Measurements from ENCODE around the gene SKAP1. TPM values are rescaled to one million over a fixed set of nuclear protein-coding genes. Genes with fewer than 3 reads are reported as not detected.

Gene SKAP1
- total RNA-seq, 1 donor from 2014 or later = not detected

GRCh38 chr17:48335146-48335784 lies 94.7 kb downstream of the SKAP1 start:
- no peak overlapping the region for H3K27ac ChIP-seq
- Mint-ChIP-seq H3K9me3 (no peaks in the 10 kb centered on the region), H3K4me1 (no peaks in the 10 kb centered on the region), H3K4me3 (no peak overlapping the region), H3K27ac (no peak overlapping the region), H3K36me3 (no peaks in the 10 kb centered on the region), H3K27me3 (ENCODE audit: insufficient read depth, low read depth) (peaks cover 14% of the 10 kb centered on the region)
- H3K4me1 ChIP-seq = no peaks in the 10 kb centered on the region
- H3K9me3 ChIP-seq (ENCODE audit: low read depth) = no peaks in the 10 kb centered on the region
- H3F3A ChIP-seq (ENCODE audit: low read depth) = no peaks in the 10 kb centered on the region
- H3K4me3 ChIP-seq = no peak overlapping the region
- H3K4me2 ChIP-seq = no peak overlapping the region
- no peaks in the 10 kb centered on the region for H4K20me1 ChIP-seq (ENCODE audit: low read depth)
- no peak for DNase-seq (ENCODE audit: low spot score)
- H3K9ac ChIP-seq = no peak overlapping the region
- H3K79me2 ChIP-seq (ENCODE audit: low read depth) = no peaks in the 10 kb centered on the region
- no peaks in the 10 kb centered on the region for H3K36me3 ChIP-seq
- peaks cover 100% of the 10 kb centered on the region for H3K27me3 ChIP-seq
- TF ChIP-seq EZH2 (IDR thresholded peaks at IDR 0.05) (no peak), EZH2phosphoT487 (IDR thresholded peaks at IDR 0.05) (no peak), CTCF (IDR thresholded peaks at IDR 0.05) (no peak)
- H2AFZ ChIP-seq (replicated peaks) = no peak overlapping the region

- Mint-ChIP-seq H3K4me1 (no peaks in the 10 kb centered on the region), H3K36me3 (no peaks in the 10 kb centered on the region), H3K4me3 (no peak overlapping the region), H3K27me3 (ENCODE audit: insufficient read depth, low read depth) (peaks cover 5% of the 10 kb centered on the region), H3K27ac (no peak overlapping the region), H3K9me3 (no peaks in the 10 kb centered on the region)
- no peak for DNase-seq (ENCODE audit: low spot score)
- Histone ChIP-seq H3K27ac (no peak overlapping the region), H3F3A (ENCODE audit: low read depth) (no peaks in the 10 kb centered on the region), H2AFZ (replicated peaks) (no peak overlapping the region), H3K4me3 (no peak overlapping the region), H3K36me3 (no peaks in the 10 kb centered on the region), H3K4me2 (no peak overlapping the region), H3K4me1 (no peaks in the 10 kb centered on the region), H3K79me2 (ENCODE audit: low read depth) (no peaks in the 10 kb centered on the region), H3K27me3 (peaks cover 99% of the 10 kb centered on the region), H4K20me1 (ENCODE audit: low read depth) (no peaks in the 10 kb centered on the region), H3K9ac (no peak overlapping the region), H3K9me3 (ENCODE audit: low read depth) (no peaks in the 10 kb centered on the region)
- TF ChIP-seq EZH2 (IDR thresholded peaks at IDR 0.05) (no peak), EZH2phosphoT487 (IDR thresholded peaks at IDR 0.05) (no peak), CTCF (IDR thresholded peaks at IDR 0.05) (no peak)
Observed at GRCh38 chr17:48333034-48333530, 96.9 kb downstream of the SKAP1 start.

- Mint-ChIP-seq H3K36me3 (no peaks in the 10 kb centered on the region), H3K27ac (no peak overlapping the region), H3K4me1 (no peaks in the 10 kb centered on the region), H3K4me3 (no peak overlapping the region), H3K27me3 (ENCODE audit: insufficient read depth, low read depth) (peaks cover 2% of the 10 kb centered on the region), H3K9me3 (no peaks in the 10 kb centered on the region)
- Histone ChIP-seq H3K4me3 (no peak overlapping the region), H2AFZ (replicated peaks) (no peak overlapping the region), H3K4me2 (no peak overlapping the region), H3K9ac (no peak overlapping the region), H3K9me3 (ENCODE audit: low read depth) (no peaks in the 10 kb centered on the region), H3K27me3 (peaks cover 97% of the 10 kb centered on the region), H4K20me1 (ENCODE audit: low read depth) (no peaks in the 10 kb centered on the region), H3F3A (ENCODE audit: low read depth) (no peaks in the 10 kb centered on the region), H3K36me3 (no peaks in the 10 kb centered on the region), H3K79me2 (ENCODE audit: low read depth) (no peaks in the 10 kb centered on the region), H3K27ac (no peak overlapping the region), H3K4me1 (no peaks in the 10 kb centered on the region)
- no peak for TF ChIP-seq EZH2phosphoT487 (IDR thresholded peaks at IDR 0.05)
- no peak for TF ChIP-seq EZH2 (IDR thresholded peaks at IDR 0.05)
- DNase-seq (ENCODE audit: low spot score) = no peak
Observed at GRCh38 chr17:48330887-48331286, 99.1 kb downstream of the SKAP1 start.

DNA sequence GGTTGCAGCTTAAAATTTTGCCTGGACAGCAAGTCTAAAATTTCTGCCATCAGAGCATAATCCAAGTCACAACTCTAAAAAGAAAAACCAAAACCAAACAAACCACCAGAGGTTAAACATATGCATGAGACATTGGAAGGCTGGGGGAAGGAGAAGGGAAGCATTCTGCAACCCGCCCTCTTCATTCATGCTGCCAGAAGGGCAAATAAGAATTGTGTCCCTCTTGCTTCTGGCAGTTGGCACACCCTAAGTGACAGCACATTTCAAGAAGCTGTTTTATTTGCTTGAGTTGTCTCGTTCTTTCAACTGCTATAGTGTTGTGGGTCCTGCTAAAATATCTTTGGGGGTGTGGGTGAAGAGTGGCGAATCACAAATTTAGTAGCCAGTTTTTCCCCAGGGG lies 99.6 kb downstream of the SKAP1 start:
- no peak overlapping the region for H3K27ac Mint-ChIP-seq
- peaks cover 2% of the 10 kb centered on the region for H3K27me3 Mint-ChIP-seq (ENCODE audit: insufficient read depth, low read depth)
- Histone ChIP-seq H3K9me3 (ENCODE audit: low read depth) (no peaks in the 10 kb centered on the region), H3K36me3 (no peaks in the 10 kb centered on the region), H3F3A (ENCODE audit: low read depth) (no peaks in the 10 kb centered on the region), H2AFZ (replicated peaks) (no peak overlapping the region), H3K79me2 (ENCODE audit: low read depth) (no peaks in the 10 kb centered on the region), H3K4me3 (no peak overlapping the region), H3K9ac (no peak overlapping the region), H4K20me1 (ENCODE audit: low read depth) (no peaks in the 10 kb centered on the region), H3K27me3 (peaks cover 97% of the 10 kb centered on the region), H3K4me2 (no peak overlapping the region), H3K27ac (no peak overlapping the region), H3K4me1 (no peaks in the 10 kb centered on the region)
- no peak for DNase-seq (ENCODE audit: low spot score)
- H3K4me1 Mint-ChIP-seq = no peaks in the 10 kb centered on the region
- H3K36me3 Mint-ChIP-seq = no peaks in the 10 kb centered on the region
- TF ChIP-seq EZH2phosphoT487 (IDR thresholded peaks at IDR 0.05) (no peak), EZH2 (IDR thresholded peaks at IDR 0.05) (no peak), CTCF (IDR thresholded peaks at IDR 0.05) (no peak)
- H3K9me3 Mint-ChIP-seq = no peaks in the 10 kb centered on the region
- H3K4me3 Mint-ChIP-seq = no peak overlapping the region
